Measurements from ENCODE around the gene OR52I2. TPM values are rescaled to one million over a fixed set of nuclear protein-coding genes. Genes with fewer than 3 reads are reported as not detected.

Gene OR52I2
- total RNA-seq, 1 experiment from 2014 or later: not detected

DNA sequence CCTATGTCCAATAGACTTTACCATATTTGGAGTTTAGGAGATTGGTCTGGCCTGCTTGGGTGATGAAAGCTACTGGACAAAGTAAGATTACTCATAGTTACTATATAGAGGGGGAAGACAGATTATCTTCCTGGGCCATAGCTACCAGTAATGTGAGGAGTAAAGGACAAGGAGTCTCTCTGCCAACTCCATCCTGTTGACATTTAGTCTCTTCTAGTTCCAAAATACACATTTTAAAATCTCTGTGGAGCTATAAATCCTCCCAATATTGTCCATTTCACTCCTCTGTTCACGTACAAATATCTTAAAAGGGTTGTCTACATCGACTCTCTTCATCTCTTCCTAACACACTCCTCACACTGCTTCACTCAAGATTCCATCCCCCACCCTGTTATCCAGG is 54.6 kb downstream of the OR52I2 start:
- DNase-seq: no peak
- Histone ChIP-seq H3K4me3 (ENCODE audit: insufficient read depth, low read depth, low read length) (no peak overlapping the region), H3K27me3 (ENCODE audit: control insufficient read depth, insufficient read depth, low read length) (peaks cover 7% of the 10 kb centered on the region), H3K36me3 (replicated peaks; ENCODE audit: control insufficient read depth, insufficient read depth, low read length) (no peaks in the 10 kb centered on the region)

GRCh38 chr11:4636962-4637661 is 55.6 kb downstream of the OR52I2 start, which contains the start of gene OR51D1:
TSS of gene OR51D1 (plus strand) at chr11:4637477. CDS start at chr11:4639791, 2,314 bp downstream.
- peak; percentile 56 for DNase-seq
- Histone ChIP-seq H3K27me3 (ENCODE audit: control insufficient read depth, insufficient read depth, low read length) (peaks cover 7% of the 10 kb centered on the region), H3K36me3 (replicated peaks; ENCODE audit: control insufficient read depth, insufficient read depth, low read length) (no peaks in the 10 kb centered on the region), H3K4me3 (ENCODE audit: insufficient read depth, low read depth, low read length) (no peak within 1 kb of the TSS)

GRCh38 chr11:4637662-4638047 is 56.1 kb downstream of the OR52I2 start:
- Histone ChIP-seq H3K27me3 (ENCODE audit: control insufficient read depth, insufficient read depth, low read length) (peaks cover 7% of the 10 kb centered on the region), H3K4me3 (ENCODE audit: insufficient read depth, low read depth, low read length) (no peak overlapping the region), H3K36me3 (replicated peaks; ENCODE audit: control insufficient read depth, insufficient read depth, low read length) (no peaks in the 10 kb centered on the region)

DNA sequence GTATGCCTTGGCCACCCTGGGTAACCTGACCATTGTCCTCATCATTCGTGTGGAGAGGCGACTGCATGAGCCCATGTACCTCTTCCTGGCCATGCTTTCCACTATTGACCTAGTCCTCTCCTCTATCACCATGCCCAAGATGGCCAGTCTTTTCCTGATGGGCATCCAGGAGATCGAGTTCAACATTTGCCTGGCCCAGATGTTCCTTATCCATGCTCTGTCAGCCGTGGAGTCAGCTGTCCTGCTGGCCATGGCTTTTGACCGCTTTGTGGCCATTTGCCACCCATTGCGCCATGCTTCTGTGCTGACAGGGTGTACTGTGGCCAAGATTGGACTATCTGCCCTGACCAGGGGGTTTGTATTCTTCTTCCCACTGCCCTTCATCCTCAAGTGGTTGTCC is 58.4 kb downstream of the OR52I2 start:
- Histone ChIP-seq H3K36me3 (replicated peaks; ENCODE audit: control insufficient read depth, insufficient read depth, low read length) (no peaks in the 10 kb centered on the region), H3K27me3 (ENCODE audit: control insufficient read depth, insufficient read depth, low read length) (peaks cover 7% of the 10 kb centered on the region), H3K4me3 (ENCODE audit: insufficient read depth, low read depth, low read length) (no peak overlapping the region)
- DNase-seq: no peak

More at GRCh38 chr11:4637662-4638047, 56.1 kb downstream of the OR52I2 start:
- no peak for DNase-seq

DNA sequence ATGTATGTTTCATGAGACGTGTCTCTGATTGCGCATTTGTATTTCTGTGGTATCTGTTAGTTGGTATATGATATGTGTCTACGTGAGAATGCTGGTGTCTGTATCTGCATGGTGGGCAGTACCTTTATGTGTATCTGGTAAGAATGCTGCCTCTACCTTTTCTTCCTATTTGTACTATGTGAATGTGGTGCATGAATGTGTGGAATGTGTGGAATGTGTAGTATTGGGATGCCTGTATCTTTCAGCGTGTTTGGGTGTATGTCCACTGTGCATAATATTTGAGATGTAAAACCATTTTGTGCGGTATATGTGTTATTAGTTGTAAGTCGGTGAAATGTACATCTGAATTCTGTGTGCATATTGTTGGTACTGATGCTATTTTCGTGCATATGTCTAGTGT is 60.0 kb downstream of the OR52I2 start:
- H3K27me3 ChIP-seq (ENCODE audit: control insufficient read depth, insufficient read depth, low read length): peaks cover 7% of the 10 kb centered on the region
- H3K36me3 ChIP-seq (replicated peaks; ENCODE audit: control insufficient read depth, insufficient read depth, low read length): no peaks in the 10 kb centered on the region
- H3K4me3 ChIP-seq (ENCODE audit: insufficient read depth, low read depth, low read length): no peak overlapping the region
- DNase-seq: no peak

DNA sequence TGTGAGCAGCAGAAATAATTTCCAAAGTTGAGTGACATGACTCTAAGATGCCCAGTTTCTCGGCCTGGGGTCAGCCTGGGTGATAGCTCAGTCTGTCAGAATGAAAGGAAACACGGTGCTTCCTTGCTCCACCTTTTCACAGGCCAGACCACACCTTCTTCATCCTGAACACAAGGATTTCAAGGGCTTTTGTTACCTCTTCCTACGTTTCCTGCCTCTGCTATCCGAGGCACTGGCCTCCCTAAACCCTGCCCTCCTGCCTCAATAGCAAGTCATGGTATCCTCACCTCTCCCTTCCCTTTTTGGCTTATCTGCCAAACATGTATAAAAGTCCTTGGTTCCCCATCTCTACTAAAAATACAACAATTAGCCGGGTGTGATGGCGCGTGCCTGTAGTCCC is 60.5 kb downstream of the OR52I2 start:
- H3K4me3 ChIP-seq (ENCODE audit: insufficient read depth, low read depth, low read length): no peak overlapping the region
- DNase-seq: no peak
- H3K27me3 ChIP-seq (ENCODE audit: control insufficient read depth, insufficient read depth, low read length): peaks cover 7% of the 10 kb centered on the region
- no peaks in the 10 kb centered on the region for H3K36me3 ChIP-seq (replicated peaks; ENCODE audit: control insufficient read depth, insufficient read depth, low read length)

Other genes starting within 250 kb of the OR52I2 start
- gene OR52B4, start 213.4 kb upstream of the OR52I2 start, total RNA-seq (2014; rRNA removed; shearing (Covaris generic)): not detected in 2 replicates
- gene TRIM21, start 188.0 kb upstream of the OR52I2 start, total RNA-seq (2014; rRNA removed; shearing (Covaris generic)): 14.2 and 15.0 TPM in 2 replicates
- gene OR52K2, start 132.4 kb upstream of the OR52I2 start, total RNA-seq (2014; rRNA removed; shearing (Covaris generic)): not detected in 2 replicates
- 0.07 TPM in 1 of 2 replicates, not detected in the other for gene OR52K1, start 99.1 kb upstream of the OR52I2 start, total RNA-seq (2014; rRNA removed; shearing (Covaris generic))
- not detected in 2 replicates for gene OR52M1, start 36.6 kb upstream of the OR52I2 start, total RNA-seq (2014; rRNA removed; shearing (Covaris generic))
- gene OR52I1, start 12.3 kb downstream of the OR52I2 start, total RNA-seq (2014; rRNA removed; shearing (Covaris generic)): 0.04 TPM in 1 of 2 replicates, not detected in the other
- 6.3 and 7.3 TPM in 2 replicates for gene TRIM68, start 26.5 kb downstream of the OR52I2 start, total RNA-seq (2014; rRNA removed; shearing (Covaris generic))
- gene OR51D1, start 55.7 kb downstream of the OR52I2 start, total RNA-seq (2014; rRNA removed; shearing (Covaris generic)): not detected in 2 replicates
- 0.15 TPM in 1 of 2 replicates, not detected in the other for gene OR51E1, start 62.2 kb downstream of the OR52I2 start, total RNA-seq (2014; rRNA removed; shearing (Covaris generic))
- gene OR51E2, start 116.1 kb downstream of the OR52I2 start, total RNA-seq (2014; rRNA removed; shearing (Covaris generic)): not detected in 2 replicates
- gene MMP26, start 123.0 kb downstream of the OR52I2 start, total RNA-seq (2014; rRNA removed; shearing (Covaris generic)): not detected in 2 replicates
- gene OR51F1, start 188.2 kb downstream of the OR52I2 start, total RNA-seq (2014; rRNA removed; shearing (Covaris generic)): not detected in 2 replicates
- gene OR52R1, start 222.6 kb downstream of the OR52I2 start, total RNA-seq (2014; rRNA removed; shearing (Covaris generic)): not detected in 2 replicates
- not detected in 2 replicates for gene OR51F2, start 239.6 kb downstream of the OR52I2 start, total RNA-seq (2014; rRNA removed; shearing (Covaris generic))